GM18505 (cell line): ENCODE data around the gene DIP2C.
"Not testable (repeated sequence)": the region's sequence is repeated elsewhere in the genome, so short reads cannot be mapped to it uniquely, and the experiment has no call there.

Source experiments
- ATAC-seq: cut with Tn5 transposase; IDR thresholded peaks from one replicate; pipeline ENCODE4 v1.9.1; 2021; ENCODE audit not compliant: unreplicated experiment
- POLR2A ChIP-seq: IDR thresholded peaks from 4 replicates; pipeline ENCODE4 v1.6.1; 2011; ENCODE audit warnings: borderline replicate concordance; ENCODE audit not compliant: insufficient read depth, insufficient read length; ENCODE audit errors: extremely low read depth

DIP2C gene

DNA sequence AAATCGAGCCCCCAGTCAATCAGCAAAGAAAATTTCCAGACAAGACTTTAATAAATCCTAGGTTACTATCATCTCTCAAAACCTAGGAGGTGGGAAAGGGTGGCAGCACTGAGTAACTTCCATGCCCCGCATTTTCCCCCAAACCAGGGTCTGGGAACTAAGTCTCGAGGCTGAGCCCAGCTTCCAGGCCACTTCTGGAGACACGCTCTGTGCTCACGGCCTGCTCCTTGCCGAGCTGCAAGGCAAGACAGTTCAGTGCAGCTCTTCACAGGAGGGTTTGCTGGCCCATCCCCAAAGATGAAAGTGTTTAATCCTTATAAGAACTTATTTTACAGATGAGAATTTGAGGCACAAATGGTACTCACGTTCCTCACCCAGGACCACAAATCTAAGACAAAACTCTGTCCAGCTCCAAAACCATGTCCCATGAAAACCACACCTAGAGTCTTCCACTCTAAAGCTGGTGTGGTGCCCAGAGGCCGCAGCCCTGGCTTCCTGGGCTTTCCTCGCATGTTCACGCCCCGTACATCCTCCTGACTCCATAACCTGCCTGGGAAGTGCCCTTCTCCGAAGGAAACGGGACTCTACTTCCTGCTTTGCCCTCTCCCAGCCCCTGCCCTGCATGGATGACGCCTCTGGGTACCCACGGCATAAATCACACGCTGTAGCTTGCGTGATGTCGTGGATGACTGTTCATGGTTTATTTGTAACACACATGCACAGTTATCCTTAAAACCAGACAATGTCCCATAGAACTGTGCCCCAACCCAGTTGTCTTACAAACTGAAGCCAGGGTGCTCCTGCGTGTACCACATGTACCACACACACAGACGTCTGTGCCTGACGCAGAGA is 201.2 kb downstream of the DIP2C start:
- no peak for TF ChIP-seq POLR2A
- no peak for ATAC-seq

DNA sequence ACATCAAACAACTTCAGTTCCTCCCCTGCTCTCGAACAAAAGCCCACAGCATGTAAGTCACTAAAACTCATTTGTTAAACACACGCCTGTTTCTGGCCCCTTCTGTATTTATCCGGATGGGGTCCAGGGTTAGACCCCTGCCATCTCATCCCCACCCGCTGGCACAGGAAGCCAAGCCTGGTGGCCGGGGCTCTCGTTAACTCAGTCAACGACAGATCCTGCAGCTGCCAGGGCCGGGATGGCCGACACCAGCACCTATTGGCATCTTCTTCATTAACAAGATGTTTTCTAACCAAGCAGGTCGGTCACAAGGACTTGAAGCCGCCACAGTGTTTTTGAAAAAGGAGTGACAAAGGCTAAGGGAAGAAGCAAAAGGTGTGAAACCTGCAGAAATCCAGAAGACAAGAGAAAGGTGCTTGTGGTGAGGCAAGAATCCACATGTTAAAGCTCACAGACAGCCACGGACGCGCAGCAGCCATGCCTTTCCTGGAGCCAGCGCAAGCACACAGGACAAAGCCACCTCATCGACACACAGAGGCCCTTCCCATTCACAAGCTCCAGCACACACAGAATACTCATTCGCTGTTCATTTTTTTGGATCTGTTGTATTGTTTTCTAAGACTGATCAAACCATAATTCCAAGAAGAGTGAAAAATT is 202.7 kb downstream of the DIP2C start:
- ATAC-seq = no peak
- TF ChIP-seq POLR2A = no peak

DNA sequence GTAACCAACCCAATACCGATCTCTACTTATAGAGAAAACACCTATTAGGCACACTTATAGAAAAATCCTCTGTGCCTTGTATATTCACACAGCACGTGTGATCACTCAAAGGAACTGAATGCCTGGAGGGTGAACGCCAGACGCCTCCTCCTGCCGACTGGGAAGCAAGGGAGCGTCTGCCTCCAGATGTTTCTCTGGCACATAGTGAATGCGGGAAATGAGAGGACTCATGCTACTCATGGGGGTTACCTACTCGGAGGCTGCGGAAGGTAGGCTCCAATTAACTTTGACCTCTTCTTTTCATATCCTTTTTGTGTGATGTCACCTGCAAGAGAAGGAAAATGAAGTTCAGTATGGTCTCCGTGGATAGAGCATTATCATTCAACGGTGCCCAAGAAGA is 203.3 kb downstream of the DIP2C start:
- no peak for TF ChIP-seq POLR2A
- no peak for ATAC-seq

DNA sequence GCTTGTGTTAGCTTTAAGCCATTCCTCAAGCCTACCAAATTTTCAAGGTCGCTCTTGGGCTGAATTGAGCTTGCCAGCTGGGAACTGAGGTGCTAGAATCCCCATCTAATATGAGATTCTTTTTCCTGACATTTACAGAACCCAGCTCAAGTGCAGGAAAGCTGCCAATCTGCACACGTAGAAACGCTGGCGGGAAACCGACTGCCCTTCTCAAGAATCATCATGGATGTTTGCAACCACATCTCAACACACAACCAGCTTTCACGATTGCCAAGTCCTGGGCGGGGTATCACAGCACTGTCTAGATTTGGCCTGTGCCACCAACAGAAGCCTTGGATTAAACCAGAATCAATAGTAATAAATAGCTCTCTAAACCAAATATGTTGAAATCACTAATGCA is 203.7 kb downstream of the DIP2C start:
- no peak for TF ChIP-seq POLR2A
- no peak for ATAC-seq

DNA sequence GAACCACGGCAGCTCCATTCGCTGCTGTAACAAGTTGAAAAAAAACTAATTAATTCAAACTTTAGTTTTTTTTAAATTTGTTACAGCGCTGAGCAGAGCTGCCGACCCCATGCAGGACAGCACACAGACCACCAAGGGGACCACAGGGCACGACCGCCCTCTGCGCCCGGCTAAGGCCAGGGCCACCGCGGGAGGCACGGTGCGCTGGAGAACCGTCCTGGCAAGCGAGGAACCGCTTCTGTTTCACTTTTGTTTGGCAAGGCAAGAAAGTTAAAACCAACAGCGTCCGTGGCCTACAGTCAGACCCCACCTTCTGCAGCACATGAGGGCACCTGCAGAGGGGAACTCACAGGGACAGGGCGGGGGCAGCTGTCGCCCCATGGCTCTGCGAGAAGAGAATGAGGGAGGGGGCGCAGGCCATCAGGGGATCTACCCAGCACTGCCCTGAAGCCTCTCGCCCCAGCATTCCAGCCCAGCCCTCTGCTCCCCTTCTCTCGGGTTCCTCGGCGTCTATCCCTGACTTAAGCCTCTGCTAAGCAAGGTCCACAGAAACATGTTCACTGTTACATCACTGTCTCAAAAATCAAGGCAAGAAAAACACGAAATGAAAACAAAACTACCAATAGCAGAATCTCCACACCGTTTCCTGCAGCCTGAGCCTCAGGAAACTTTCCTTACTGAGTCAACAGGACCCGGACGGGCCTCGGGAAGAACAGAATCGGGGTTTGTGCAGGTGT is 204.4 kb downstream of the DIP2C start:
- ATAC-seq = no peak
- TF ChIP-seq POLR2A = no peak

DNA sequence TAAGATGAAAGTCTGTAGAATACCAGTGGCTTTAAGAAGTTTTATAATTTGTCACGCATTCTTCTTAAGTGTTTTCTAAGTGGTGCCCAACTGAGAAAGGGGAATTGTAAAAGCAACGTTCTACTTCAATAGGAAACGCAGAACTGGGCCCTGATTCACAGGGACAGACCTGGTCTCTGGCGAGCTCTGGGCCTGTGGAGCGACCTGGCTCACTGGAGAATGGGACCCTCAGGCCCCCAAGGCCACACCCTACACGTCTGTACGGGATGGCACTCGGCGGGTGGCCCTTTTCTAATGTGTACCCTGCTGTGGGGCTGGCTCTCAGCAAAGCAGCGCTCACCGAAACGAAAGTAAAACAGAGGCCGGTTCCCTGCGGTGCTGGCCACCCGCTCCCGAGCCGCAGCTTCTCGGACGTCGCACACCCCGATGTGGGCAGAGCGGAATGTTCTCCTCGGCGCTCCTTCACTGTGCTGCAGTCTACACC is 205.0 kb downstream of the DIP2C start:
- TF ChIP-seq POLR2A = no peak
- no peak for ATAC-seq

DNA sequence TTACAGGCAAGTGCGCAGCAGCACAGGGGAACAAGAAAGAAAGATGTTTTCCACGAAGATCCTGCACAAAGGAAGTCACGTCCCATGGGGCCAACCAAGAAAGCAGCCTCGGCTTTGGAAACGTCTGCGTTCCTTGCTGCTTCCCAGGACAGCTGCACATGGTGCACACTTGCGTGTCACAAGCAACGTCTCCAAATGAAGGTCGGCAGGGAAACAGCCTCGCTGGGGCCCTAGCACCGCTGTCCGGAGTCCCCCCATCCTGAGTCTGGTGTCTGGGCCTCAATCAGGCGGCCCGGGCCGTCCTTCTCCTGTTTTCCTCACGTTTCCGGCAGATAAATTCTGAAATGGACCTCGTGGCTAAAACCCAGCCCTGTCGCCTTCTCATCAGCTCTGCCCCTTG is 206.2 kb downstream of the DIP2C start:
- ATAC-seq = no peak
- no peak for TF ChIP-seq POLR2A

DNA sequence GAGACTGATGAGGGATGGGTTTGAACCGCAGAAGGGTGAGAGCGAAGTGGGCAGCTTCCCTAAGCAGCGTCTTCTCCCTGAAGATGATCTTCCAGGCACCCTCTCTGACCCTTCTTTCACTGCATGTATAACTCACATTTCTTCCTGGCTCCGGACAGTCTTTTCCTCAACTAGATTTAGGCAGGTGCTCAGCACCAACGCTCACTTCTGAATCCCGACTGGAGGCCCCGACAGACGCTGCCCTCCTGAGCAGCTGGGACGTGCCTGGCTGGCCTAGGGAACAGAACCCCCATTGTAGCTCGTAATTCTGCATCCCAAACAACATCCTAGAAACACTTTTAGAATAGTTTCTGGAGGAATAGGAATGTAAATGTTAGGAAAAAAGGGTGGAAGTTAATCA is 206.6 kb downstream of the DIP2C start:
- no peak for TF ChIP-seq POLR2A
- no peak for ATAC-seq

DNA sequence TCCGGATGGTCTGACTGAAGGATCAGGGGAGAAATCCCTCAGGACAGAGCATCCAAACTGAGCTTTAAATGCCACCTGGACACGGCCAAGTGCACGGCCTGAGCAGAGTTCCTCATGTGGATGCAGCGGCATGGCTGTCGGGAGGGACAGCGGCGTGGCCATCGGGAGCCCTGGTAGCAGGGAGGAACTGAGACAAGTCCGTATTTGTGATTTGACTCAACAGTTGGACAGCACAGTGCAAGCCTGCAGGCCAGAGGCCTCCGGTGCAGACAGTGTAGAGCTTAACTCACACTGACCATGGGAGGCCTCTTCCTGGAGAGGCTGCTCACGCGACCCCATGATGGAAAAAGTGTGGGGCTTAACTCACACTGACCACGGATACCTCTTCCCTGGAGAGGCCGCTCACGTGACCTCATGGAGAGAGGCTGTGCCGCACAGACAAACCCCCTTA is 207.4 kb downstream of the DIP2C start:
- TF ChIP-seq POLR2A = no peak
- no peak for ATAC-seq

DNA sequence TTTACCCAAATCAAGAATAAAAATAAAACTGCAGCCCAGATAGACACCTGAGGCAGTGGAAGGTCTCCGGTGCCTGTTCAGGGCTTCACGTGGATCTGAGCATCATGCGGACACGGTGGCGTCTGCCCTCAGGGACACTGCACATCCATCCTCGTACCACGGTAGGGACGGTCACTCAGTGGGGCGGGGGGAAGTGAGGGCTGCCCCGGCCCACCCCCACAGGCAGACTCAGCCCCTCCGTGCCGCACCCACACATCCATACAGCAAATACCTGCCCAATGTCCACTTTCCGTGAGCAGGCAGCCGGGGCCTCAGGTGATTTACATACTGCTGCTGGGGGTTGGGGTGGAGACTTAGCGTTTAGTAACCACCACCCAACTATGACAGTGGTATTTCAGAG is 207.8 kb downstream of the DIP2C start:
- ATAC-seq = no peak
- no peak for TF ChIP-seq POLR2A

DNA sequence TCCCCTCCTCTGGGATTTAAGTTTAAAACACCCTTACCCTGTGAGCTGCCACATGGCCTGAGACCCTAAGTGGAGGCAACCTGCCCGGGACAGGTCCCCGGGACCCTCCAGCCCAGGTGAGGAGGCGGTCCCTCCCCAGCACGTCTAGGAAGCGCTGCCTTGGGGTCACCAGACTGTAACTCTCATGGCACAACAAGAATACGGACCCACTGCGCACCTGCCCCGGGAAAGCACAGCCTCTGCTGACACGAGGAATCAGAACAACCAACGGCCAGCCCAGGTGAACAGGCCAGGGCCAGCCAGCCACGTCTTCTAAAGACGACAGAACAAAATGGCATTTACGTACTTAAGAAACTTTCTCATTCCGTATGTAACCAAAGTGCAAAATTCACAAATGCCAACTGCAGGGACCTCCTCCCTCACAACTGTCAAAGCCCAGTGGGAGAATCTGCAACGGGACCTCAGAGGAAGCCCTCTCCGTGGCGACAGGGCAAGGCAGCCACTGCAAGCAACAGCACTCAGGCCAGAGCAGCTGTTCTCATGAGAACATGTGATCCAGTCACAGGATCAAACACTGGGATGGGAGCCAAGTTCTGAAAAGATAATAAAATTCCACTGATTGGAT is 208.4 kb downstream of the DIP2C start:
- no peak for ATAC-seq
- TF ChIP-seq POLR2A = no peak

DNA sequence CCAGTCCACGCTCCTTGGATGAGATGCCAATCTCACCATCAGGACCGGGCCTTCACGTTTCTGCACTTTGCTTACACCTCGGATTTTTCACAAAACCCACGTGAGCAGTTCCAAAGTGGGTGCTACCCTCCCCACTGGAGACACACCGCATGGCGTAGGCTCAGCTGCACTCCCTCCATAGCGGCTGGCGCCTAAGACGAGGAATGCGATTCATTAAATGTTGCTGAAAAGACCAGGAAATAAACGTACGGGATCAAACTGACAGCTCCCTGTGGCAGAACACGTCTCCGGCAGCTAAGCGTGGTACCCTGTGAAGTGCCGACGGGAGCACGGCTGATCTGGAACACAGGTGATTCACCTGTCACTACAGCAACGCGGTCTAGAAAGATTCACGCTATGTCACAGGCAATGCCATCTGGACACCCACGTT is 209.0 kb downstream of the DIP2C start:
- TF ChIP-seq POLR2A = no peak
- no peak for ATAC-seq

DNA sequence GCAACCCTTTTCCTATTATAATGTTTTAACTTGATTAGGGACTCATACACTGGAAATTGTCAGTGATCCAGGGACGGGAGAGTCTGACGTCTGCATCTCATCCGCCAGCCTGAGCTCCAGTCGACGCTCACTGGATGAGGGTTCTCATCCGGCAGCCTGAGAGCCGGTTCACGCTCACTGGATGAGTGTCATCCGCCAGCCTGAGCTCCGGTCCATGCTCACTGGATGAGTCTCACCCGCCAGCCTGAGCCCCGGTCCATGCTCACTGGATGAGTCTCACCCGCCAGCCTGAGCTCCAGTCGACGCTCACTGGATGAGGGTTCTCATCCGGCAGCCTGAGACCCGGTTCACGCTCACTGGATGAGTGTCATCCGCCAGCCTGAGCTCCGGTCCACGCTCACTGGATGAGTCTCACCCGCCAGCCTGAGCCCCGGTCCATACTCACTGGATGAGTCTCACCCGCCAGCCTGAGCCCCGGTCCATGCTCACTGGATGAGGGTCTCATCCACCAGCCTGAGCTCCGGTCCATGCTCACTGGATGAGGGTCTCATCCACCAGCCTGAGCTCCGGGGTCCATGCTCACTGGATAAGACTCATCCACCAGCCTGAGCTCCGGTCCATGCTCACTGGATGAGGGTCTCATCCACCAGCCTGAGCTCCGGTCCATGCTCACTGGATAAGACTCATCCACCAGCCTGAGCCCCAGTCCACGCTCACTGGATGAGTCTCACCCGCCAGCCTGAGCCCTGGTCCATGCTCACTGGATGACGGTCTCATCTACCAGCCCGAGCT is 209.6 kb downstream of the DIP2C start:
- ATAC-seq = not testable (repeated sequence)
